HCT116 (cell line): ENCODE results near the gene TAC3. TPM values are rescaled to one million over a fixed set of nuclear protein-coding genes. Genes with fewer than 3 reads are reported as not detected.

Experiments used
- ATAC-seq: fragments of 200-7000 bp; cut with Tn5 transposase; 2 replicates; pipeline ENCODE4 v1.9.1; 2020; ENCODE audit warnings: mild to moderate bottlenecking, moderate library complexity
- BruUV-seq: library from RNA; stranded (reverse); fragments of 400-500 nt; replicated peaks from 2 replicates; lab custom pipeline; 2021; lab: Mats Ljungman, UMichigan
- CTCF ChIA-PET: fragments of 300-600 bp; sonication (Branson Sonifier 250); formaldehyde crosslinking; loops from one replicate; lab custom pipeline; 2021; ENCODE audit warnings: antibody characterized with exemption; lab: Charles Lee
- POLR2A ChIA-PET: fragments of 300-600, 350-600 bp; sonication (Branson Sonifier 250); formaldehyde crosslinking; loops from one replicate; lab custom pipeline; 2021; ENCODE audit warnings: antibody characterized with exemption; lab: Charles Lee
- RAD21 ChIA-PET, 2 experiments: fragments of 300-600 bp; sonication (Branson Sonifier 250); formaldehyde crosslinking; loops; one replicate each; lab custom pipeline; 2023; ENCODE audit warnings: low total read pairs in 2 of 2; ENCODE audit not compliant: uncharacterized antibody in 2 of 2, unreplicated experiment in 2 of 2, low non-redundant PET in 1 of 2; lab: Charles Lee
- DNase-seq: peaks from one replicate; pipeline ENCODE4 v3.0.0-alpha.2; 2010; ENCODE audit warnings: low read depth, low spot score
- H2AFZ ChIP-seq: fragments of 200-600 bp; shearing (Covaris generic), sonication (generic); 2 replicates; pipeline ENCODE4 v1.6.1; 2017; ENCODE audit warnings: low read depth, mixed run types, mixed read lengths, antibody characterized with exemption, low read length; ENCODE audit not compliant: poor library complexity, severe bottlenecking
- H3K27ac ChIP-seq: 2 replicates; pipeline ENCODE4 v1.5.1; 2012; ENCODE audit warnings: low read depth, low read length
- H3K27me3 ChIP-seq: fragments of 200-600 bp; sonication (generic); 2 replicates; pipeline ENCODE4 v1.6.1; 2016; ENCODE audit warnings: mixed run types, low read length, mixed read lengths; ENCODE audit not compliant: insufficient read depth
- H3K36me3 ChIP-seq, 2 experiments: fragments of 200-500 bp in 1 of 2; fragments of 200-600 bp in 1 of 2; sonication (Bioruptor generic) in 1 of 2; sonication (generic) in 1 of 2; 2 replicates each; pipeline versions ENCODE4 v1.5.1 to v1.6.1; 2014 to 2016; ENCODE audit warnings: low read length in 2 of 2, inconsistent platforms in 1 of 2, mixed read lengths in 1 of 2, mixed run types in 1 of 2; ENCODE audit not compliant: insufficient read depth in 2 of 2, control insufficient read depth in 1 of 2
- H3K4me1 ChIP-seq, 2 experiments: fragments of 200-600 bp in 1 of 2; sonication (generic) in 1 of 2; 2 replicates each; pipeline versions ENCODE4 v1.5.1 to v1.6.1; 2012 to 2017; ENCODE audit warnings: low read length in 2 of 2, inconsistent platforms in 1 of 2, mild to moderate bottlenecking in 1 of 2, mixed read lengths in 1 of 2, mixed run types in 1 of 2, moderate library complexity in 1 of 2; ENCODE audit not compliant: insufficient read depth in 2 of 2, control insufficient read depth in 1 of 2
- H3K4me2 ChIP-seq: fragments of 200-600 bp; sonication (generic); 2 replicates; pipeline ENCODE4 v1.6.1; 2017; ENCODE audit warnings: mixed run types, low read length, mixed read lengths
- H3K4me3 ChIP-seq, 2 experiments: fragments of 200-600 bp in 1 of 2; sonication (generic) in 1 of 2; replicated peaks in 1 of 2; 2 replicates each; pipeline ENCODE4 v1.5.1; 2011 to 2016; ENCODE audit warnings: low read length in 2 of 2, control low read depth in 1 of 2, low read depth in 1 of 2, mild to moderate bottlenecking in 1 of 2, mixed read lengths in 1 of 2, mixed run types in 1 of 2
- H3K79me2 ChIP-seq: fragments of 200-600 bp; sonication (generic); 2 replicates; pipeline ENCODE4 v1.6.1; 2017; ENCODE audit warnings: mild to moderate bottlenecking, mixed run types, low read length, moderate library complexity, mixed read lengths; ENCODE audit not compliant: insufficient read depth
- H3K9ac ChIP-seq: fragments of 200-600 bp; sonication (generic); 2 replicates; pipeline ENCODE4 v1.6.1; 2016; ENCODE audit warnings: low read length, mixed read lengths
- H3K9me2 ChIP-seq: fragments of 200-600 bp; sonication (generic), shearing (Covaris generic); 2 replicates; pipeline ENCODE4 v1.6.1; 2017; ENCODE audit warnings: mixed run types, mild to moderate bottlenecking, moderate library complexity; ENCODE audit not compliant: insufficient read depth
- H3K9me3 ChIP-seq, 2 experiments: fragments of 200-500 bp in 1 of 2; fragments of 200-600 bp in 1 of 2; sonication (Bioruptor generic) in 1 of 2; sonication (generic) in 1 of 2; 2 replicates each; pipeline ENCODE4 v1.6.1; 2014 to 2017; ENCODE audit warnings: low read length in 2 of 2, mixed read lengths in 2 of 2, inconsistent platforms in 1 of 2, low read depth in 1 of 2, mild to moderate bottlenecking in 1 of 2, mixed run types in 1 of 2, moderate library complexity in 1 of 2; ENCODE audit not compliant: control insufficient read depth in 1 of 2, insufficient read depth in 1 of 2
- H4K20me1 ChIP-seq: fragments of 200-600 bp; sonication (generic), shearing (Covaris generic); 2 replicates; pipeline ENCODE4 v1.6.1; 2017; ENCODE audit warnings: mixed run types, mild to moderate bottlenecking, moderate library complexity; ENCODE audit not compliant: insufficient read depth
- CTCF ChIP-seq, 3 experiments: fragments of 200-600 bp in 1 of 3; sonication (generic) in 1 of 3; IDR thresholded peaks in 2 of 3; conservative IDR thresholded peaks in 1 of 3; 2 replicates each; pipeline ENCODE4 v1.5.1; 2012 to 2017; ENCODE audit warnings: low read depth in 2 of 3, low read length in 2 of 3, antibody characterized with exemption in 1 of 3, borderline replicate concordance in 1 of 3, control low read depth in 1 of 3, mild to moderate bottlenecking in 1 of 3, mixed read lengths in 1 of 3, mixed run types in 1 of 3, moderate library complexity in 1 of 3; ENCODE audit not compliant: insufficient read depth in 1 of 3
- REST ChIP-seq: IDR thresholded peaks from 2 replicates; pipeline ENCODE4 v1.6.1; 2012; ENCODE audit warnings: low read depth
- intact Hi-C: fragments of 100-400 bp; cut with micrococcal nuclease; formaldehyde crosslinking; loops from 2 replicates; pipeline ENCODE4 v1.10.0; 2022
- total RNA-seq: library from RNA; stranded (reverse); gene quantifications from one replicate; pipeline ENCODE4 v1.2.1, GENCODE V29; 2021; ENCODE audit not compliant: unreplicated experiment

Gene TAC3
- total RNA-seq, 1 experiment from 2014 or later, result not detected

GRCh38 chr12:57048423-57049118 lies 32.2 kb upstream of the TAC3 start:
- peak overlapping the region; percentile 8; the same call in 1 of the 2 replicates for H3K4me2 ChIP-seq
- no peaks in the 10 kb centered on the region for H4K20me1 ChIP-seq
- H3K9ac ChIP-seq, result no peak overlapping the region
- no peaks in the 10 kb centered on the region for H3K36me3 ChIP-seq
- no peak for DNase-seq
- H2AFZ ChIP-seq, result no peak overlapping the region
- ChIA-PET RAD21 (no interaction called here), POLR2A (interaction anchor here (1.5 kb wide), 1 partner anchor 39 kb away, joined by 3 read pairs; no protein-coding TSS in a partner anchor), CTCF (no interaction called here)
- no peaks in the 10 kb centered on the region for H3K79me2 ChIP-seq
- H3K9me2 ChIP-seq, result no peaks in the 10 kb centered on the region
- no peaks in the 10 kb centered on the region for H3K9me3 ChIP-seq
- H3K4me3 ChIP-seq, result no peak overlapping the region
- ATAC-seq, result no peak
- 0 out of 6 replicates have a peak, but pooled peaks of 1 of the 3 experiments have one; percentile 4 for TF ChIP-seq CTCF (IDR thresholded peaks at IDR 0.05 in 2 of 3, conservative IDR thresholded peaks at IDR 0.05 in 1 of 3; ENCODE audit: borderline replicate concordance in 1 of 3, insufficient read depth in 1 of 3, low read depth in 2 of 3, low read length in 2 of 3)
- no peak for TF ChIP-seq REST
- intact Hi-C loops, result no loop called here
- H3K27me3 ChIP-seq, result no peaks in the 10 kb centered on the region; the same call in 1 of the 2 replicates
- no TSS peak for BruUV-seq
- no peak overlapping the region for H3K27ac ChIP-seq
- H3K4me1 ChIP-seq, result peaks cover 4 to 26% of the 10 kb centered on the region in 2 experiments
